IPS-20b (cell line): Measurements from ENCODE around the gene NDUFB4.
"Not testable (repeated sequence)": the region's sequence is repeated elsewhere in the genome, so short reads cannot be mapped to it uniquely, and the experiment has no call there.

Source experiments
- H3K27ac ChIP-seq: one replicate; pipeline ENCODE4 v1.5.1; 2013; ENCODE audit warnings: low read length
- H3K27me3 ChIP-seq: 2 replicates; pipeline ENCODE4 v1.6.1; 2013; ENCODE audit warnings: mild to moderate bottlenecking, low read length, inconsistent platforms; ENCODE audit not compliant: insufficient read depth
- H3K36me3 ChIP-seq: 2 replicates; pipeline ENCODE4 v1.6.1; 2013; ENCODE audit warnings: low read depth, mild to moderate bottlenecking, inconsistent platforms, low read length, moderate library complexity; ENCODE audit not compliant: insufficient read depth
- H3K4me1 ChIP-seq: 2 replicates; pipeline ENCODE4 v1.6.1; 2013; ENCODE audit warnings: mild to moderate bottlenecking, control low read depth, inconsistent platforms, low read length, moderate library complexity; ENCODE audit not compliant: insufficient read depth
- H3K4me3 ChIP-seq: 2 replicates; pipeline ENCODE4 v1.5.1; 2013; ENCODE audit warnings: mild to moderate bottlenecking, low read length, inconsistent platforms
- H3K9ac ChIP-seq: 2 replicates; pipeline ENCODE4 v1.6.1; 2013; ENCODE audit warnings: low read depth, mild to moderate bottlenecking, inconsistent platforms, low read length, moderate library complexity
- H3K9me3 ChIP-seq: 2 replicates; pipeline ENCODE4 v1.6.1; 2013; ENCODE audit warnings: mild to moderate bottlenecking, low read depth, low read length, inconsistent platforms; ENCODE audit not compliant: insufficient read depth

The NDUFB4 gene

GRCh38 chr3:120622870-120623726, 27.0 kb downstream of the NDUFB4 start:
- no peaks in the 10 kb centered on the region for H3K27me3 ChIP-seq
- H3K9ac ChIP-seq, result peak overlapping the region; percentile 1; the same call in 1 of the 2 replicates

GRCh38 chr3:120623727-120624093, 27.6 kb downstream of the NDUFB4 start:
- H3K9ac ChIP-seq, result no peak overlapping the region
- peaks cover 17% of the 10 kb centered on the region; the same call in 1 of the 2 replicates for H3K9me3 ChIP-seq
- no peaks in the 10 kb centered on the region for H3K27me3 ChIP-seq
- no peak overlapping the region for H3K27ac ChIP-seq
- no peaks in the 10 kb centered on the region for H3K36me3 ChIP-seq
- H3K4me1 ChIP-seq, result peaks cover 3% of the 10 kb centered on the region; the same call in 1 of the 2 replicates
- H3K4me3 ChIP-seq, result no peak overlapping the region

More at GRCh38 chr3:120622870-120623726, 27.0 kb downstream of the NDUFB4 start:
- H3K4me1 ChIP-seq, result peaks cover 3% of the 10 kb centered on the region; the same call in 1 of the 2 replicates
- H3K4me3 ChIP-seq, result peak overlapping the region; percentile 22; the same call in 1 of the 2 replicates
- no peaks in the 10 kb centered on the region for H3K36me3 ChIP-seq
- H3K9me3 ChIP-seq, result peaks cover 17% of the 10 kb centered on the region; the same call in 1 of the 2 replicates
- no peak overlapping the region for H3K27ac ChIP-seq

- no peak overlapping the region for H3K9ac ChIP-seq
- no peak overlapping the region for H3K27ac ChIP-seq
- H3K4me3 ChIP-seq, result no peak overlapping the region
- no peaks in the 10 kb centered on the region for H3K27me3 ChIP-seq
- no peaks in the 10 kb centered on the region for H3K36me3 ChIP-seq
- H3K4me1 ChIP-seq, result peaks cover 3% of the 10 kb centered on the region; the same call in 1 of the 2 replicates
- peaks cover 17% of the 10 kb centered on the region; the same call in 1 of the 2 replicates for H3K9me3 ChIP-seq
Observed at GRCh38 chr3:120625159-120625586, 29.0 kb downstream of the NDUFB4 start.

- no peaks in the 10 kb centered on the region for H3K27me3 ChIP-seq
- H3K9ac ChIP-seq, result no peak overlapping the region
- no peak overlapping the region for H3K4me3 ChIP-seq
- no peaks in the 10 kb centered on the region; the same call in 1 of the 2 replicates for H3K9me3 ChIP-seq
- H3K36me3 ChIP-seq, result no peaks in the 10 kb centered on the region
- H3K27ac ChIP-seq, result no peak overlapping the region
- no peaks in the 10 kb centered on the region for H3K4me1 ChIP-seq
Observed at GRCh38 chr3:120634539-120634938, 38.4 kb downstream of the NDUFB4 start.

- H3K9ac ChIP-seq, result no peak overlapping the region
- H3K36me3 ChIP-seq, result no peaks in the 10 kb centered on the region
- H3K4me3 ChIP-seq, result no peak overlapping the region
- no peaks in the 10 kb centered on the region for H3K27me3 ChIP-seq
- no peaks in the 10 kb centered on the region for H3K4me1 ChIP-seq
- no peak overlapping the region for H3K27ac ChIP-seq
- no peaks in the 10 kb centered on the region; the same call in 1 of the 2 replicates for H3K9me3 ChIP-seq
Observed at GRCh38 chr3:120636795-120637401, 40.8 kb downstream of the NDUFB4 start.

GRCh38 chr3:120637851-120638559, 41.9 kb downstream of the NDUFB4 start:
- H3K4me3 ChIP-seq, result no peak overlapping the region
- H3K36me3 ChIP-seq, result no peaks in the 10 kb centered on the region
- H3K9ac ChIP-seq, result no peak overlapping the region
- H3K9me3 ChIP-seq, result no peaks in the 10 kb centered on the region; the same call in 1 of the 2 replicates
- no peaks in the 10 kb centered on the region for H3K27me3 ChIP-seq
- no peak overlapping the region for H3K27ac ChIP-seq
- no peaks in the 10 kb centered on the region for H3K4me1 ChIP-seq

GRCh38 chr3:120638820-120639219, 42.7 kb downstream of the NDUFB4 start:
- not testable (repeated sequence) for H3K4me1 ChIP-seq, H3K9ac ChIP-seq, H3K4me3 ChIP-seq, H3K27ac ChIP-seq, H3K36me3 ChIP-seq, H3K9me3 ChIP-seq, H3K27me3 ChIP-seq

- H3K4me3 ChIP-seq, result no peak overlapping the region
- H3K9me3 ChIP-seq, result no peaks in the 10 kb centered on the region; the same call in 1 of the 2 replicates
- no peaks in the 10 kb centered on the region for H3K36me3 ChIP-seq
- H3K27ac ChIP-seq, result no peak overlapping the region
- H3K27me3 ChIP-seq, result no peaks in the 10 kb centered on the region
- H3K4me1 ChIP-seq, result no peaks in the 10 kb centered on the region
- H3K9ac ChIP-seq, result no peak overlapping the region
Observed at GRCh38 chr3:120640231-120640630, 44.1 kb downstream of the NDUFB4 start.

GRCh38 chr3:120641696-120642246, 45.6 kb downstream of the NDUFB4 start:
- H3K27ac ChIP-seq, result no peak overlapping the region
- H3K4me1 ChIP-seq, result no peaks in the 10 kb centered on the region
- H3K36me3 ChIP-seq, result no peaks in the 10 kb centered on the region
- H3K9ac ChIP-seq, result no peak overlapping the region
- no peak overlapping the region for H3K4me3 ChIP-seq
- no peaks in the 10 kb centered on the region for H3K27me3 ChIP-seq
- no peaks in the 10 kb centered on the region; the same call in 1 of the 2 replicates for H3K9me3 ChIP-seq

GRCh38 chr3:120642368-120642948, 46.3 kb downstream of the NDUFB4 start:
- no peak overlapping the region for H3K4me3 ChIP-seq

More at GRCh38 chr3:120642368-120642948, 46.3 kb downstream of the NDUFB4 start:
- Histone ChIP-seq H3K9me3 (no peaks in the 10 kb centered on the region; the same call in 1 of the 2 replicates), H3K4me1 (no peaks in the 10 kb centered on the region), H3K9ac (no peak overlapping the region), H3K36me3 (no peaks in the 10 kb centered on the region), H3K27me3 (no peaks in the 10 kb centered on the region), H3K27ac (no peak overlapping the region)
